GM23338 (cell line): Measurements from ENCODE around the gene RFPL2. TPM values are rescaled to one million over a fixed set of nuclear protein-coding genes. Genes with fewer than 3 reads are reported as not detected.

ENCODE experiments used
- ATAC-seq: fragments of 200-7000 bp; cut with Tn5 transposase; 3 replicates; pipeline ENCODE4 v1.9.1; 2020
- DNase-seq: peaks from one replicate; pipeline ENCODE4 v3.0.0-alpha.2; 2015; ENCODE audit warnings: low spot score
- H2AFZ ChIP-seq: fragments of 200-600 bp; sonication (generic); 2 replicates; pipeline ENCODE4 v1.8.0; 2016; ENCODE audit warnings: antibody characterized with exemption, mild to moderate bottlenecking, moderate library complexity
- H3F3A ChIP-seq: fragments of 200-600 bp; sonication (generic); replicated peaks from 2 replicates; pipeline ENCODE4 v1.8.0; 2017; ENCODE audit warnings: antibody characterized with exemption, mixed run types, low read depth
- H3K27ac ChIP-seq: fragments of 200-600 bp; sonication (generic); 2 replicates; pipeline ENCODE4 v1.6.1; 2016; ENCODE audit warnings: low read depth
- H3K27me3 ChIP-seq: fragments of 200-600 bp; sonication (generic); 2 replicates; pipeline ENCODE4 v1.8.0; 2016; ENCODE audit warnings: mild to moderate bottlenecking, mixed run types, moderate library complexity; ENCODE audit not compliant: insufficient read depth
- H3K36me3 ChIP-seq: fragments of 200-600 bp; sonication (generic); 2 replicates; pipeline ENCODE4 v1.8.0; 2016; ENCODE audit warnings: mild to moderate bottlenecking; ENCODE audit not compliant: insufficient read depth
- H3K4me1 ChIP-seq: fragments of 200-600 bp; sonication (generic); 2 replicates; pipeline ENCODE4 v1.8.0; 2016; ENCODE audit warnings: mild to moderate bottlenecking, moderate library complexity; ENCODE audit not compliant: insufficient read depth
- H3K4me2 ChIP-seq: fragments of 200-600 bp; sonication (generic); 2 replicates; pipeline ENCODE4 v1.7.1; 2017; ENCODE audit warnings: mixed run types
- H3K4me3 ChIP-seq: fragments of 200-600 bp; sonication (generic); 2 replicates; pipeline ENCODE4 v1.6.1; 2016; ENCODE audit warnings: mixed run types
- H3K79me2 ChIP-seq: fragments of 200-600 bp; sonication (generic); replicated peaks from 2 replicates; pipeline ENCODE4 v1.8.0; 2017; ENCODE audit warnings: mild to moderate bottlenecking; ENCODE audit not compliant: insufficient read depth
- H3K9me2 ChIP-seq: fragments of 200-600 bp; sonication (generic); 2 replicates; pipeline ENCODE4 v1.8.0; 2017; ENCODE audit not compliant: insufficient read depth
- H4K20me1 ChIP-seq: fragments of 200-600 bp; sonication (generic); replicated peaks from 2 replicates; pipeline ENCODE4 v1.8.0; 2017; ENCODE audit warnings: mild to moderate bottlenecking; ENCODE audit not compliant: insufficient read depth
- H3K27ac Mint-ChIP-seq: 2 replicates; pipeline ENCODE4 v1.8.0; 2020; ENCODE audit warnings: inconsistent platforms, mild to moderate bottlenecking, moderate library complexity, mixed read lengths
- H3K27me3 Mint-ChIP-seq: 3 replicates; pipeline ENCODE4 v1.8.0; 2022; ENCODE audit warnings: low read depth, mild to moderate bottlenecking, moderate library complexity, mixed read lengths, inconsistent platforms; ENCODE audit not compliant: insufficient read depth, poor library complexity
- H3K36me3 Mint-ChIP-seq: 3 replicates; pipeline ENCODE4 v1.8.0; 2021; ENCODE audit warnings: low read depth, mild to moderate bottlenecking, inconsistent platforms, moderate library complexity, mixed read lengths
- H3K4me1 Mint-ChIP-seq: 3 replicates; pipeline ENCODE4 v1.8.0; 2020; ENCODE audit warnings: mild to moderate bottlenecking, inconsistent platforms, mixed read lengths
- H3K4me3 Mint-ChIP-seq: 3 replicates; pipeline ENCODE4 v1.8.0; 2021; ENCODE audit warnings: moderate library complexity, mild to moderate bottlenecking, inconsistent platforms, mixed read lengths
- H3K9me3 Mint-ChIP-seq: 3 replicates; pipeline ENCODE4 v1.8.0; 2020; ENCODE audit warnings: moderate library complexity, mild to moderate bottlenecking, inconsistent platforms, mixed read lengths
- CREB1 ChIP-seq: fragments of 250-450 bp; sonication (Bioruptor Pico); IDR thresholded peaks from 2 replicates; pipeline ENCODE4 v1.5.0; 2020; ENCODE audit warnings: low read depth, mild to moderate bottlenecking, moderate library complexity
- ETS1 ChIP-seq: IDR thresholded peaks from 2 replicates; pipeline ENCODE4 v1.6.1; 2016; ENCODE audit warnings: antibody characterized with exemption
- EZH2 ChIP-seq: fragments of 200-600 bp; sonication (generic); IDR thresholded peaks from one replicate; pipeline ENCODE4 v1.8.0; 2017; ENCODE audit warnings: antibody characterized with exemption, mild to moderate bottlenecking, low read depth; ENCODE audit not compliant: unreplicated experiment
- STAT1 ChIP-seq: IDR thresholded peaks from one replicate; pipeline ENCODE4 v1.6.1; 2016; ENCODE audit warnings: antibody characterized with exemption; ENCODE audit not compliant: unreplicated experiment
- ZNF114 ChIP-seq: fragments of 250-450 bp; sonication (Bioruptor Pico); IDR thresholded peaks from 2 replicates; pipeline ENCODE4 v1.5.0; 2020; ENCODE audit warnings: mild to moderate bottlenecking, moderate library complexity
- ZNF331 ChIP-seq: fragments of 250-450 bp; sonication (Bioruptor Pico); IDR thresholded peaks from 2 replicates; pipeline ENCODE4 v1.5.0; 2020; ENCODE audit warnings: low read depth, mild to moderate bottlenecking, moderate library complexity
- polyA plus RNA-seq: library from polyadenylated mRNA; unstranded; fragments of >200 nt; fragmentation: Nextera tagmentation; extraction: Ambion mirVana; gene quantifications from 2 replicates; pipeline ENCODE4 v1.2.1, GENCODE V29; 2016
- total RNA-seq: library from RNA; depleted of rRNA; stranded (reverse); fragments of >200 nt; shearing (Covaris generic); gene quantifications from 2 replicates; pipeline ENCODE4 v1.2.3, GENCODE V29; 2014
- TF ChIP-seq, protein P1 (sequence below): fragments of 250-450 bp; sonication (Bioruptor Pico); IDR thresholded peaks from 2 replicates; pipeline ENCODE4 v1.5.0; 2020; ENCODE audit warnings: mild to moderate bottlenecking, moderate library complexity

The RFPL2 gene
- total and polyA plus RNA-seq, 2 experiments from 2014 or later = 0.45 TPM; not detected in 1

DNA sequence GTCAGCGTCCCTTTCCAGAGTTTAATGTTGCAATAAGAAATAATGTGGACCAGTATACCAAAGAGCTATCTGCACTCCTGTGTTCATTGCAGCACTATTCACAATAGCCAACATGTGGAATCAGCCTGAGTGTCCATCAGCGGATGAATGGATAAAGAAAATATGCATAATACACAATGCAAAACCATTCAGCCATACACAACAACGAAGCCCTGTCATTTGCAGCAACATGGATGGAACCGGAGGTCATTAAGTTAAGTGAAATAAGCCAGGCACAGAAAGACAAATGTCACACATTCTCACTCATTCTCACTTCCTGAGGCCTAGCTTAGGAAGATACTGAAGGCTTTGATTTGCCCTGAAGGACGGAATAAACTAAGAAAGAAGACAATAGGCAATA, 28.2 kb upstream of the RFPL2 start:
- H3K4me2 ChIP-seq = no peak overlapping the region
- H3K27ac ChIP-seq = no peak overlapping the region
- no peak for DNase-seq
- H3K27me3 ChIP-seq = 0 out of 2 replicates have a peak, but pooled peaks cover 4% of the 10 kb centered on the region
- H4K20me1 ChIP-seq = no peaks in the 10 kb centered on the region
- H3K4me3 ChIP-seq = no peak overlapping the region
- Mint-ChIP-seq H3K4me3 (no peak overlapping the region), H3K27me3 (no peaks in the 10 kb centered on the region), H3K27ac (no peak overlapping the region), H3K4me1 (peaks cover 6% of the 10 kb centered on the region), H3K36me3 (no peaks in the 10 kb centered on the region), H3K9me3 (no peaks in the 10 kb centered on the region)
- no peak for ATAC-seq
- no peaks in the 10 kb centered on the region for H3F3A ChIP-seq
- no peaks in the 10 kb centered on the region for H3K4me1 ChIP-seq
- no peak for TF ChIP-seq ETS1
- no peak for TF ChIP-seq EZH2
- TF ChIP-seq ZNF331 (CRISPR knock-in tag) = no peak
- no peak overlapping the region for H2AFZ ChIP-seq
- 0 out of 2 replicates have a peak, but pooled peaks cover 10% of the 10 kb centered on the region for H3K9me2 ChIP-seq
- no peaks in the 10 kb centered on the region for H3K36me3 ChIP-seq
- H3K79me2 ChIP-seq = no peaks in the 10 kb centered on the region

GRCh38 chr22:32232191-32232830, 27.4 kb upstream of the RFPL2 start:
- no peak for DNase-seq
- H3K27me3 ChIP-seq = 0 out of 2 replicates have a peak, but pooled peaks cover 4% of the 10 kb centered on the region
- H2AFZ ChIP-seq = no peak overlapping the region
- H4K20me1 ChIP-seq = no peaks in the 10 kb centered on the region
- Mint-ChIP-seq H3K27ac (no peak overlapping the region), H3K9me3 (no peaks in the 10 kb centered on the region), H3K4me1 (peaks cover 4% of the 10 kb centered on the region), H3K36me3 (no peaks in the 10 kb centered on the region), H3K27me3 (no peaks in the 10 kb centered on the region), H3K4me3 (no peak overlapping the region)
- ATAC-seq = no peak
- no peak overlapping the region for H3K4me3 ChIP-seq
- no peaks in the 10 kb centered on the region for H3K79me2 ChIP-seq
- TF ChIP-seq CREB1 (no peak), STAT1 (no peak), ZNF331 (CRISPR knock-in tag) (no peak), ZNF114 (no peak)
- TF ChIP-seq, protein P1, sequence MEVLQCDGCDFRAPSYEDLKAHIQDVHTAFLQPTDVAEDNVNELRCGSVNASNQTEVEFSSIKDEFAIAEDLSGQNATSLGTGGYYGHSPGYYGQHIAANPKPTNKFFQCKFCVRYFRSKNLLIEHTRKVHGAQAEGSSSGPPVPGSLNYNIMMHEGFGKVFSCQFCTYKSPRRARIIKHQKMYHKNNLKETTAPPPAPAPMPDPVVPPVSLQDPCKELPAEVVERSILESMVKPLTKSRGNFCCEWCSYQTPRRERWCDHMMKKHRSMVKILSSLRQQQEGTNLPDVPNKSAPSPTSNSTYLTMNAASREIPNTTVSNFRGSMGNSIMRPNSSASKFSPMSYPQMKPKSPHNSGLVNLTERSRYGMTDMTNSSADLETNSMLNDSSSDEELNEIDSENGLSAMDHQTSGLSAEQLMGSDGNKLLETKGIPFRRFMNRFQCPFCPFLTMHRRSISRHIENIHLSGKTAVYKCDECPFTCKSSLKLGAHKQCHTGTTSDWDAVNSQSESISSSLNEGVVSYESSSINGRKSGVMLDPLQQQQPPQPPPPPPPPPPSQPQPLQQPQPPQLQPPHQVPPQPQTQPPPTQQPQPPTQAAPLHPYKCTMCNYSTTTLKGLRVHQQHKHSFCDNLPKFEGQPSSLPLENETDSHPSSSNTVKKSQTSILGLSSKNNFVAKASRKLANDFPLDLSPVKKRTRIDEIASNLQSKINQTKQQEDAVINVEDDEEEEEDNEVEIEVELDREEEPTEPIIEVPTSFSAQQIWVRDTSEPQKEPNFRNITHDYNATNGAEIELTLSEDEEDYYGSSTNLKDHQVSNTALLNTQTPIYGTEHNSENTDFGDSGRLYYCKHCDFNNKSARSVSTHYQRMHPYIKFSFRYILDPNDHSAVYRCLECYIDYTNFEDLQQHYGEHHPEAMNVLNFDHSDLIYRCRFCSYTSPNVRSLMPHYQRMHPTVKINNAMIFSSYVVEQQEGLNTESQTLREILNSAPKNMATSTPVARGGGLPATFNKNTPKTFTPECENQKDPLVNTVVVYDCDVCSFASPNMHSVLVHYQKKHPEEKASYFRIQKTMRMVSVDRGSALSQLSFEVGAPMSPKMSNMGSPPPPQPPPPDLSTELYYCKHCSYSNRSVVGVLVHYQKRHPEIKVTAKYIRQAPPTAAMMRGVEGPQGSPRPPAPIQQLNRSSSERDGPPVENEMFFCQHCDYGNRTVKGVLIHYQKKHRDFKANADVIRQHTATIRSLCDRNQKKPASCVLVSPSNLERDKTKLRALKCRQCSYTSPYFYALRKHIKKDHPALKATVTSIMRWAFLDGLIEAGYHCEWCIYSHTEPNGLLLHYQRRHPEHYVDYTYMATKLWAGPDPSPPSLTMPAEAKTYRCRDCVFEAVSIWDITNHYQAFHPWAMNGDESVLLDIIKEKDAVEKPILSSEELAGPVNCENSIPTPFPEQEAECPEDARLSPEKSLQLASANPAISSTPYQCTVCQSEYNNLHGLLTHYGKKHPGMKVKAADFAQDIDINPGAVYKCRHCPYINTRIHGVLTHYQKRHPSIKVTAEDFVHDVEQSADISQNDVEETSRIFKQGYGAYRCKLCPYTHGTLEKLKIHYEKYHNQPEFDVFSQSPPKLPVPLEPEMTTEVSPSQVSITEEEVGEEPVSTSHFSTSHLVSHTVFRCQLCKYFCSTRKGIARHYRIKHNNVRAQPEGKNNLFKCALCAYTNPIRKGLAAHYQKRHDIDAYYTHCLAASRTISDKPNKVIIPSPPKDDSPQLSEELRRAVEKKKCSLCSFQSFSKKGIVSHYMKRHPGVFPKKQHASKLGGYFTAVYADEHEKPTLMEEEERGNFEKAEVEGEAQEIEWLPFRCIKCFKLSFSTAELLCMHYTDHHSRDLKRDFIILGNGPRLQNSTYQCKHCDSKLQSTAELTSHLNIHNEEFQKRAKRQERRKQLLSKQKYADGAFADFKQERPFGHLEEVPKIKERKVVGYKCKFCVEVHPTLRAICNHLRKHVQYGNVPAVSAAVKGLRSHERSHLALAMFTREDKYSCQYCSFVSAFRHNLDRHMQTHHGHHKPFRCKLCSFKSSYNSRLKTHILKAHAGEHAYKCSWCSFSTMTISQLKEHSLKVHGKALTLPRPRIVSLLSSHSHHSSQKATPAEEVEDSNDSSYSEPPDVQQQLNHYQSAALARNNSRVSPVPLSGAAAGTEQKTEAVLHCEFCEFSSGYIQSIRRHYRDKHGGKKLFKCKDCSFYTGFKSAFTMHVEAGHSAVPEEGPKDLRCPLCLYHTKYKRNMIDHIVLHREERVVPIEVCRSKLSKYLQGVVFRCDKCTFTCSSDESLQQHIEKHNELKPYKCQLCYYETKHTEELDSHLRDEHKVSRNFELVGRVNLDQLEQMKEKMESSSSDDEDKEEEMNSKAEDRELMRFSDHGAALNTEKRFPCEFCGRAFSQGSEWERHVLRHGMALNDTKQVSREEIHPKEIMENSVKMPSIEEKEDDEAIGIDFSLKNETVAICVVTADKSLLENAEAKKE (CRISPR knock-in tag) = no peak
- no peak overlapping the region for H3K4me2 ChIP-seq
- 0 out of 2 replicates have a peak, but pooled peaks cover 10% of the 10 kb centered on the region for H3K9me2 ChIP-seq
- H3K36me3 ChIP-seq = no peaks in the 10 kb centered on the region; the same call in 1 of the 2 replicates
- no peak overlapping the region for H3K27ac ChIP-seq
- H3K4me1 ChIP-seq = no peaks in the 10 kb centered on the region
- H3F3A ChIP-seq = no peaks in the 10 kb centered on the region
